ENCODE measurements around the gene FAM169A. TPM values are rescaled to one million over a fixed set of nuclear protein-coding genes. Genes with fewer than 3 reads are reported as not detected.
A peak's percentile ranks its signal among the peaks of the same experiment; 100 is the strongest.

Gene FAM169A
- total and polyA plus RNA-seq, 4 donors, result 0.25 to 2.8 (median 1.3) TPM

DNA sequence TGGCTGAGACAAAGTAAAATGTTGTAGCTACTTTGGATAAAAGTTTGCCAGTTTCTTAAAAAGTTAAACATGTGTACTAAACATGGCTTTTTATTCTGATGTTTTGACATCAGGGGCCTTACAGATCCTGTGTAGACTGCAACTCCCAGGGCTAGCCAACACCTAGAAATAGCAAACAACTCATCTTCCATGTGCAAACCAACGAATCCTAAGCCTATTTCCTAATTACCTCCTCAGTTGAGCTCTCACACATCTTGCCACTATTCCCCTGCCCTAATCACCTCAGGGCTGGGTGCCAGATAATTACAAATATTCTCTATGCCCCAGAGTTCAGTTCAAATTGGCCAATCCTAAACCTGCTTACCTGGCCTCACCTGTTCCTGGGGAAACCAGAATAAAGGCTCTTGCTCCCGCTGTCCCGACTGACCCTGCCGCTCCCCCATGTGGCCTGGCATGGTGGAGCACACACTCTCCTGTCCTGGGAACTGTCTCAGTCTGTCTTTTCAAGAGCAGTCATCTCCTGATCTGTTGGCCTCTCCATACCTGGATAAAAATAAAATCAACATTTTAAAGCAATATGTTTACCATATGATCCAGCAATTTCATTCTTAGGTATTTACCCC, 37.1 kb upstream of the FAM169A start:
- Histone ChIP-seq H3K4me1 (ENCODE audit: control insufficient read depth in 5 of 5, insufficient read depth in 5 of 5, low read length in 5 of 5) (no peaks in the 10 kb centered on the region), H3K27me3 (ENCODE audit: control insufficient read depth in 3 of 3, insufficient read depth in 3 of 3, low read length in 2 of 3) (no peaks in the 10 kb centered on the region), H3K9me3 (ENCODE audit: control insufficient read depth in 4 of 4, insufficient read depth in 3 of 4, low read length in 3 of 4) (no peaks in the 10 kb centered on the region), H3K4me3 (no peak overlapping the region), H3K36me3 (ENCODE audit: control insufficient read depth in 4 of 4, insufficient read depth in 4 of 4, low read length in 4 of 4) (no peaks in the 10 kb centered on the region), H3K9ac (ENCODE audit: insufficient read depth in 1 of 2, low read length in 2 of 2) (no peak overlapping the region), H3K27ac (ENCODE audit: low read depth in 1 of 2, low read length in 1 of 2) (no peak overlapping the region)
- DNase-seq (peak in 2 of 3 donors; percentile 31 to 33), ATAC-seq (ENCODE audit: insufficient read depth, low FRiP score) (peak; percentile 72)
- 28 to 38% methylated on average over 4 of the region's 4 CpGs for WGBS, 2 donors
- TF ChIP-seq, protein P1, sequence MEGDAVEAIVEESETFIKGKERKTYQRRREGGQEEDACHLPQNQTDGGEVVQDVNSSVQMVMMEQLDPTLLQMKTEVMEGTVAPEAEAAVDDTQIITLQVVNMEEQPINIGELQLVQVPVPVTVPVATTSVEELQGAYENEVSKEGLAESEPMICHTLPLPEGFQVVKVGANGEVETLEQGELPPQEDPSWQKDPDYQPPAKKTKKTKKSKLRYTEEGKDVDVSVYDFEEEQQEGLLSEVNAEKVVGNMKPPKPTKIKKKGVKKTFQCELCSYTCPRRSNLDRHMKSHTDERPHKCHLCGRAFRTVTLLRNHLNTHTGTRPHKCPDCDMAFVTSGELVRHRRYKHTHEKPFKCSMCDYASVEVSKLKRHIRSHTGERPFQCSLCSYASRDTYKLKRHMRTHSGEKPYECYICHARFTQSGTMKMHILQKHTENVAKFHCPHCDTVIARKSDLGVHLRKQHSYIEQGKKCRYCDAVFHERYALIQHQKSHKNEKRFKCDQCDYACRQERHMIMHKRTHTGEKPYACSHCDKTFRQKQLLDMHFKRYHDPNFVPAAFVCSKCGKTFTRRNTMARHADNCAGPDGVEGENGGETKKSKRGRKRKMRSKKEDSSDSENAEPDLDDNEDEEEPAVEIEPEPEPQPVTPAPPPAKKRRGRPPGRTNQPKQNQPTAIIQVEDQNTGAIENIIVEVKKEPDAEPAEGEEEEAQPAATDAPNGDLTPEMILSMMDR (IDR thresholded peaks at IDR 0.05; ENCODE audit: control extremely low read depth, extremely low read depth), result no peak

GRCh38 chr5:74897049-74897448, 30.9 kb upstream of the FAM169A start:
- TF ChIP-seq, protein P1 (IDR thresholded peaks at IDR 0.05; ENCODE audit: control extremely low read depth, extremely low read depth), result no peak
- DNase-seq, result no peak
- no peak overlapping the region for H3K27ac ChIP-seq (ENCODE audit: low read depth in 1 of 2, low read length in 1 of 2)
- H3K36me3 ChIP-seq (ENCODE audit: control insufficient read depth in 4 of 4, insufficient read depth in 4 of 4, low read length in 4 of 4), result no peaks in the 10 kb centered on the region
- WGBS, 2 donors, result 97% methylated on average over 1 of the region's 1 CpG
- no peak overlapping the region for H3K9ac ChIP-seq (ENCODE audit: insufficient read depth in 1 of 2, low read length in 2 of 2)
- H3K4me1 ChIP-seq (ENCODE audit: control insufficient read depth in 5 of 5, insufficient read depth in 5 of 5, low read length in 5 of 5), result peaks cover 0 to 6% (median 0%) of the 10 kb centered on the region in 5 donors
- no peaks in the 10 kb centered on the region for H3K27me3 ChIP-seq (ENCODE audit: control insufficient read depth in 3 of 3, insufficient read depth in 3 of 3, low read length in 2 of 3)
- no peak overlapping the region for H3K4me3 ChIP-seq
- no peak for ATAC-seq (ENCODE audit: insufficient read depth, low FRiP score)
- H3K9me3 ChIP-seq (ENCODE audit: control insufficient read depth in 4 of 4, insufficient read depth in 3 of 4, low read length in 3 of 4), result peaks cover 0 to 5% (median 0%) of the 10 kb centered on the region in 4 donors

GRCh38 chr5:74895906-74896305, 29.7 kb upstream of the FAM169A start:
- no peaks in the 10 kb centered on the region for H3K27me3 ChIP-seq (ENCODE audit: control insufficient read depth in 3 of 3, insufficient read depth in 3 of 3, low read length in 2 of 3)
- no peaks in the 10 kb centered on the region for H3K36me3 ChIP-seq (ENCODE audit: control insufficient read depth in 4 of 4, insufficient read depth in 4 of 4, low read length in 4 of 4)
- H3K9me3 ChIP-seq (ENCODE audit: control insufficient read depth in 4 of 4, insufficient read depth in 3 of 4, low read length in 3 of 4), result peaks cover 0 to 5% (median 0%) of the 10 kb centered on the region in 4 donors
- H3K4me3 ChIP-seq, result no peak overlapping the region
- DNase-seq (peak; percentile 89 to 97 (median 95)), ATAC-seq (ENCODE audit: insufficient read depth, low FRiP score) (peak; percentile 76)
- 61 to 82% methylated on average over 5 of the region's 5 CpGs for whole genome bisulfite sequencing, 2 donors
- no peak overlapping the region for H3K27ac ChIP-seq (ENCODE audit: low read depth in 1 of 2, low read length in 1 of 2)
- TF ChIP-seq, protein P1 (IDR thresholded peaks at IDR 0.05; ENCODE audit: control extremely low read depth, extremely low read depth), result no peak
- H3K4me1 ChIP-seq (ENCODE audit: control insufficient read depth in 5 of 5, insufficient read depth in 5 of 5, low read length in 5 of 5), result peaks cover 0 to 6% (median 0%) of the 10 kb centered on the region in 5 donors
- H3K9ac ChIP-seq (ENCODE audit: insufficient read depth in 1 of 2, low read length in 2 of 2), result no peak overlapping the region
